Karpas-422 (cell line): Measurements from ENCODE around the gene GRB10. TPM values are rescaled to one million over a fixed set of nuclear protein-coding genes. Genes with fewer than 3 reads are reported as not detected.

Experiments used
- DNase-seq: peaks from one replicate; pipeline ENCODE4 v3.0.0-alpha.2; 2015
- H2AFZ ChIP-seq: fragments of 200-600 bp; sonication (generic); 2 replicates; pipeline ENCODE4 v1.6.1; 2014; ENCODE audit warnings: antibody characterized with exemption, low read length, mixed read lengths
- H3K27ac ChIP-seq: fragments of 200-600 bp; sonication (generic); 2 replicates; pipeline ENCODE4 v1.5.1; 2014; ENCODE audit warnings: mild to moderate bottlenecking, low read length, moderate library complexity
- H3K27me3 ChIP-seq: fragments of 200-600 bp; sonication (generic); 2 replicates; pipeline ENCODE4 v1.6.1; 2014; ENCODE audit warnings: low read length, mixed read lengths
- H3K36me3 ChIP-seq: fragments of 200-600 bp; sonication (generic); 2 replicates; pipeline ENCODE4 v1.6.1; 2014; ENCODE audit warnings: low read length, mixed read lengths; ENCODE audit not compliant: insufficient read depth
- H3K4me1 ChIP-seq: fragments of 200-600 bp; sonication (generic); 2 replicates; pipeline ENCODE4 v1.6.1; 2014; ENCODE audit warnings: mild to moderate bottlenecking, low read length, mixed read lengths
- H3K4me2 ChIP-seq: fragments of 200-600 bp; sonication (generic); 2 replicates; pipeline ENCODE4 v1.6.1; 2014; ENCODE audit warnings: low read length, low read depth, mild to moderate bottlenecking; ENCODE audit not compliant: poor library complexity, severe bottlenecking
- H3K4me3 ChIP-seq: fragments of 200-600 bp; sonication (generic); 2 replicates; pipeline ENCODE4 v1.5.1; 2014; ENCODE audit warnings: mild to moderate bottlenecking, antibody characterized with exemption, low read length, mixed read lengths
- H3K79me2 ChIP-seq: fragments of 200-600 bp; sonication (generic); 2 replicates; pipeline ENCODE4 v1.6.1; 2014; ENCODE audit warnings: mild to moderate bottlenecking, low read length, mixed read lengths
- H3K9ac ChIP-seq: fragments of 200-600 bp; sonication (generic); 2 replicates; pipeline ENCODE4 v1.6.0; 2014; ENCODE audit warnings: low read length
- H3K9me2 ChIP-seq: fragments of 200-600 bp; sonication (generic), shearing (Covaris generic); replicated peaks from 2 replicates; pipeline ENCODE4 v1.6.0; 2014; ENCODE audit warnings: mild to moderate bottlenecking, low read length, moderate library complexity; ENCODE audit not compliant: insufficient read depth
- H3K9me3 ChIP-seq: fragments of 300-700, 200-600 bp; sonication (generic); 2 replicates; pipeline ENCODE4 v1.6.1; 2014; ENCODE audit warnings: low read length, mixed read lengths
- H4K20me1 ChIP-seq: fragments of 200-600 bp; sonication (generic); 2 replicates; pipeline ENCODE4 v1.6.1; 2014; ENCODE audit warnings: mild to moderate bottlenecking, antibody characterized with exemption, low read length, low read depth; ENCODE audit not compliant: insufficient read depth
- total RNA-seq: library from RNA; depleted of rRNA; stranded (reverse); fragments of >200 nt; shearing (Covaris generic); gene quantifications from 2 replicates; pipeline ENCODE4 v1.2.3, GENCODE V29; 2014; ENCODE audit warnings: low replicate concordance

The GRB10 gene
- total RNA-seq, 1 experiment from 2014 or later, result not detected

- H3K9me3 ChIP-seq, result no peaks in the 10 kb centered on the region
- H3K9me2 ChIP-seq, result no peaks in the 10 kb centered on the region
- H3K36me3 ChIP-seq, result no peaks in the 10 kb centered on the region
- peaks cover 4% of the 10 kb centered on the region; the same call in 1 of the 2 replicates for H3K27me3 ChIP-seq
- H3K4me2 ChIP-seq, result no peak overlapping the region
- no peak overlapping the region for H3K27ac ChIP-seq
- no peak overlapping the region for H2AFZ ChIP-seq
- H3K4me1 ChIP-seq, result no peaks in the 10 kb centered on the region
- 0 out of 2 replicates have a peak, but pooled peaks cover 3% of the 10 kb centered on the region for H4K20me1 ChIP-seq
- DNase-seq, result no peak
- H3K79me2 ChIP-seq, result no peaks in the 10 kb centered on the region
- no peak overlapping the region for H3K4me3 ChIP-seq
- no peak overlapping the region for H3K9ac ChIP-seq
Observed at GRCh38 chr7:50608196-50608906, 174.3 kb downstream of the GRB10 start.

GRCh38 chr7:50607524-50608125 lies 175.1 kb downstream of the GRB10 start:
- no peaks in the 10 kb centered on the region for H3K4me1 ChIP-seq
- 0 out of 2 replicates have a peak, but pooled peaks cover 3% of the 10 kb centered on the region for H4K20me1 ChIP-seq
- no peaks in the 10 kb centered on the region for H3K9me2 ChIP-seq
- H3K9ac ChIP-seq, result no peak overlapping the region
- H3K27ac ChIP-seq, result no peak overlapping the region
- H3K79me2 ChIP-seq, result no peaks in the 10 kb centered on the region
- DNase-seq, result no peak
- H3K4me3 ChIP-seq, result no peak overlapping the region
- no peak overlapping the region for H3K4me2 ChIP-seq
- H3K27me3 ChIP-seq, result peaks cover 4% of the 10 kb centered on the region; the same call in 1 of the 2 replicates
- H2AFZ ChIP-seq, result no peak overlapping the region
- no peaks in the 10 kb centered on the region for H3K9me3 ChIP-seq
- no peaks in the 10 kb centered on the region for H3K36me3 ChIP-seq

- peaks cover 4% of the 10 kb centered on the region; the same call in 1 of the 2 replicates for H3K27me3 ChIP-seq
- no peaks in the 10 kb centered on the region for H3K4me1 ChIP-seq
- H2AFZ ChIP-seq, result no peak overlapping the region
- H4K20me1 ChIP-seq, result 0 out of 2 replicates have a peak, but pooled peaks cover 3% of the 10 kb centered on the region
- no peak overlapping the region for H3K4me3 ChIP-seq
- DNase-seq, result no peak
- no peak overlapping the region for H3K27ac ChIP-seq
- H3K4me2 ChIP-seq, result no peak overlapping the region
- no peak overlapping the region for H3K9ac ChIP-seq
- H3K36me3 ChIP-seq, result no peaks in the 10 kb centered on the region
- no peaks in the 10 kb centered on the region for H3K9me2 ChIP-seq
- no peaks in the 10 kb centered on the region for H3K9me3 ChIP-seq
- H3K79me2 ChIP-seq, result no peaks in the 10 kb centered on the region
Observed at GRCh38 chr7:50605059-50605458, 177.6 kb downstream of the GRB10 start.

- Histone ChIP-seq H2AFZ (no peak overlapping the region), H3K4me2 (no peak overlapping the region), H3K4me3 (no peak overlapping the region), H4K20me1 (no peaks in the 10 kb centered on the region), H3K4me1 (no peaks in the 10 kb centered on the region), H3K9ac (no peak overlapping the region), H3K9me2 (no peaks in the 10 kb centered on the region), H3K79me2 (no peaks in the 10 kb centered on the region), H3K27me3 (no peaks in the 10 kb centered on the region), H3K36me3 (no peaks in the 10 kb centered on the region), H3K9me3 (no peaks in the 10 kb centered on the region), H3K27ac (no peak overlapping the region)
- DNase-seq, result no peak
Observed at GRCh38 chr7:50603287-50603686, 179.4 kb downstream of the GRB10 start.

GRCh38 chr7:50599385-50599784 lies 183.3 kb downstream of the GRB10 start:
- Histone ChIP-seq H3K9me2 (no peaks in the 10 kb centered on the region), H3K4me1 (no peaks in the 10 kb centered on the region; the same call in 1 of the 2 replicates), H3K9ac (no peak overlapping the region), H3K4me3 (no peak overlapping the region), H3K27me3 (no peaks in the 10 kb centered on the region), H3K79me2 (no peaks in the 10 kb centered on the region), H3K4me2 (no peak overlapping the region), H3K36me3 (no peaks in the 10 kb centered on the region), H4K20me1 (no peaks in the 10 kb centered on the region), H3K27ac (no peak overlapping the region), H2AFZ (no peak overlapping the region), H3K9me3 (no peaks in the 10 kb centered on the region)
- no peak for DNase-seq

- H3K9me2 ChIP-seq, result no peaks in the 10 kb centered on the region
- H3K27ac ChIP-seq, result no peak overlapping the region
- peaks cover 6% of the 10 kb centered on the region for H3K4me1 ChIP-seq
- no peak overlapping the region for H3K4me3 ChIP-seq
- DNase-seq, result no peak
- no peak overlapping the region for H3K9ac ChIP-seq
- H3K79me2 ChIP-seq, result no peaks in the 10 kb centered on the region
- no peaks in the 10 kb centered on the region for H4K20me1 ChIP-seq
- no peaks in the 10 kb centered on the region for H3K36me3 ChIP-seq
- no peaks in the 10 kb centered on the region for H3K9me3 ChIP-seq
- no peak overlapping the region for H3K4me2 ChIP-seq
- H2AFZ ChIP-seq, result no peak overlapping the region
- H3K27me3 ChIP-seq, result no peaks in the 10 kb centered on the region
Observed at GRCh38 chr7:50598460-50599343, 184.0 kb downstream of the GRB10 start.

- Histone ChIP-seq H3K4me2 (no peak overlapping the region), H3K9me3 (no peaks in the 10 kb centered on the region), H3K36me3 (no peaks in the 10 kb centered on the region), H2AFZ (no peak overlapping the region), H3K4me1 (peaks cover 26% of the 10 kb centered on the region), H3K79me2 (no peaks in the 10 kb centered on the region), H3K4me3 (no peak overlapping the region), H3K9me2 (no peaks in the 10 kb centered on the region), H3K27ac (no peak overlapping the region), H3K27me3 (no peaks in the 10 kb centered on the region), H3K9ac (no peak overlapping the region), H4K20me1 (no peaks in the 10 kb centered on the region)
- DNase-seq, result no peak
Observed at GRCh38 chr7:50596484-50596883, 186.2 kb downstream of the GRB10 start.
